Endometrium (tissue), 2 donors: Measurements from ENCODE around the gene TTBK1.

Experiments used
- FAIRE-seq: peaks from 2 replicates; lab custom pipeline; 2012; peaks lifted over from hg19 to GRCh38; lab: Jason Lieb, UNC
- donor health status: control.
- donor health status: control.

TTBK1 gene

GRCh38 chr6:43273707-43274106 lies 30.4 kb downstream of the TTBK1 start:
- FAIRE-seq, result no peak

GRCh38 chr6:43274127-43274915 lies 31.0 kb downstream of the TTBK1 start:
- no peak for FAIRE-seq

DNA sequence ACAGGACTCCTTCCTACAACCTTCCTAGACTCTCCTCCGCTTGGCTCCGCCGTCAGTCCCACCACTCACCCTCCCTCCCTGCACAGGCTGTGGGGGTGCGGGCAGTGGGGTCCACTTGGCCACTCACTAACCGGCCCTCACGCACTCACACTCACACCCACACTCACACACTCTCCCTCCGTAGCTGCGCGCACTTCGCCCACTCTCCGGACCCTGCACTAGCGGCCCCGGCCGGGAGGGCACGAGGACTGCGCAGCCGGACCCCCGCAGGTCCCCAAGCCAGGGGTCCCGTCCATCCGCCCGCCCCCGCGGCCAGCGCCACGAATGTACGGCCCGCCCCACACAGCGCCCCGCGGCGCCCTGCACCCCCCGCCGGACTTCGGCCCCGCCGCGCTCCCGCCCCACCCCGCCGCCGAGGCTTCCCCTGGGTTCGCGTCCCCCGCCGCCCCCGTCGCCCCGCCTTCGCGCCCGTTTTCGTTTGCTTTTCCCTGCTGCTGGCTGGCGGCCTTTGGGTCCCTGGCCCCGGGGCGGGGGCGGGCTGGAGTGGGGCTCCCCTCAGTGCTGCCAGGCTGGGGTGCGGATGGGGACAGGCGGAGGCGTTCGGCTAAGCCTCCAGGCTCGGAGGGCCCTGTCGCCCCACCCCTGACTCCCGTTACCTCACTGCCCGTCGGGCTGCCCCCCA lies 31.8 kb downstream of the TTBK1 start:
- FAIRE-seq, result no peak

DNA sequence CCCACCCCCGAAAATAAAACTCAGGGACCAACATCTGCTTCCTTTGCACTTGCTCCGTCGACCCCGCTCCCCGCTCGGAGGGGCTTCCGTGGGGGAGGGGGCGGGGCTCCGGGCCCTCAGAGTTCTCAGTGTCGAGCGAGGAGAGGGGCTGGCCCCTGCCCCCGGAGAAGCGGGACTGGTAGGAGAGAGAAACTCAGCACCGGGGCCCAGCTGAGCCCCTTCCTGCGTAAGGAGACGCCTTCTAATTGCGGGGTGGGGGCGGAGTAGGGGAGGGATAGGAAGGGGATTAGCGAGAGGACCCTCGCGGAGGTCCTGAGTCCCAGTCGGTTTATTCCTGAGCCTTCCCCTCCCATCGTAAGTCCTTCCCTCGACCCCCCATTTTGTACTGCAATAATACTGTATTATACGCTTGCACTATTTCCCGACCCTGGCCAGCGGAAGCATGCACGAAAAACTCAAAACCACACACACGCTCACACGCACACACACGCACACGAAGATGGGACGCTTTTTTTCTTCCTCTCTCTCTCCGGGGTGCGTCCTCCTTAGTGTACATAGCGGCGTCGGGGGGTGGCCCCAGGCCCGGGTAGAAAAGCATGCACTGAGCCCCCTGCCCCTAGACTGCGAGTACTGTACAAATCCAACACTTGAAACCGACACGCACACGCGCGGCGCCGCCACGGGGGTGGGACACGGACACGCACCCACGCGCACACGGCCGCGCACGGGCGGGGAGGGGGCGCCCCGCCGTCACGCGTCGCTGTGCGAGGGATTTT lies 32.7 kb downstream of the TTBK1 start:
- no peak for FAIRE-seq

DNA sequence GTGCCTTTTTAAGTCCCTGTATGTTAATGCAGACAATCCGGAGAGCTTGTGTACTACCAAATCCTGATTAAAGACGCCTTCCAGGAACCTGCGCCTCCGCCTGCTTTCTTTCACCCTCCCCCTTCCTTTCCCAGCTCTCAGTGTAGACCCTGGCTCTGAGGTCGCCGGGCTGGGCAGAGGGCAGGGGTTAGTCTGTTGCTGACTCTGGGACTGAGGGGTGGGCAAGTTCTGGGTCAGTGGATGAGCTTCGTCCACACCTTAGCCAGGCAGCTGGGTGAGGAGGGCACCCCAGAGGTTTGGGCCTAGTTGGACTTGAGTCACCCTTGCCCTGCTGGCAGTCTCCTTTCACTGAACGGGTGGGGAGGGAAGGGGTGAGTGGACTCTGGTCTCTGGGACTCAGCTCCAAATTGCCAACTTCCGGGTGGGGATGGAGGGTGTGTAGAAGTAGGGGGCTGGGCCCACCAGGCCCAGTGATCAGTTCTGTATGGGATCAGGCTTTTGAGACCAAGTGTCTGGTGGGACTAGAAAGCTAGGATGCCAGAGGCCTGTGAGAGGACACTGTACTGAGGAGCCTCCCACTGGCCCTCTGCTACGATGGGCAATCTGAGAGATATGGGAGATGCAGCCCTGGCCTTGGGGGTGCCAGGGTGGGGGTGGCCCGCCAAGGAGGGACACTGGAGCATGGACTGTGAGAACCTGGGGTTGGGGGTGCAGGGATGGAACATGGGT lies 33.5 kb downstream of the TTBK1 start:
- no peak for FAIRE-seq

GRCh38 chr6:43277306-43277642 lies 34.0 kb downstream of the TTBK1 start:
- FAIRE-seq, result no peak

DNA sequence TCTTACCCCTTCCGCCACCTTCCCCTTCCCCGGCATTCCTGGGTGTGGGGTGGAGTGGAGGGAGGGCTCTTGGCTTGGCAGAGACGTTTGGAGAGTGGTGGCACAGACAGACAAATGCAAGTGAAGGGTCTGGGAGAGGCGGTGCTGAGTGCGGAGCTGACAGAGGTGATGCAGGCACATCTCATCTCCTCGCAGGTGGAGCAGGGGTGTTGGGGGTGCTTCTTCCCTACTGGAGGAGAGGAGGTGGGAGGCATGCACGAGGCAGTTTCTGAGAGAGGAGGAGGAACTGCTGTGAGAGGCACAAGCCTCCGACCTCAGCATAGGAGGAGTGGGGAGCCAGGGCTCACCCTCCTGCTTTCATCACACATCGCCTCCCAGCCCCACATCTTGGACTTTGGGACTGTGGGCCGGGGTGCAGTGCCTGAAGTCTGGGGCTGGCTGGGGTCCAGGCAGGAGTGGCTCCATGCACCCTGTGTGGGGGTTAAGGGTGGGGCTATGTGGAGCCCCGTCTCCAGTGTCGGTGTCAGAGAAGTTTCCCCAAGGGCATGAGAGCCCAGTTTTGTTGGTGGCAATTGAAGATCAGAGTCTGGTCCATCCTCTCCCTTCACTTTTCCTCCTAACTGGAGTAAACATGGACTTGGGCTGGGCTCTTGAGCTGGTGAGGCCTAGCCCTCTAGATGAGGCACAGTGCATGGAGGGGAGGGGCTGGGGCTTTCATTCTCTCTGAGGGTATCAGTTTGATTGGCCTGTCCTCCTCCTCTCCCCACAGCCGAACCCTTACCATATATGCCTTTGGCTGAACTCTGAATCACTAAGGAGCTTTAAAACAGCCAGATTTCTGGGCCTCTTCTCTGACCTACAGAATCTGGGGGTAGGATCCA lies 34.6 kb downstream of the TTBK1 start:
- FAIRE-seq, result no peak

GRCh38 chr6:43278524-43279078 lies 35.3 kb downstream of the TTBK1 start:
- no peak for FAIRE-seq

GRCh38 chr6:43280234-43280633 lies 37.0 kb downstream of the TTBK1 start:
- no peak for FAIRE-seq

GRCh38 chr6:43282060-43282459 lies 38.8 kb downstream of the TTBK1 start:
- FAIRE-seq, result no peak

- no peak for FAIRE-seq
Measured at GRCh38 chr6:43282636-43283513, 39.6 kb downstream of the TTBK1 start.

DNA sequence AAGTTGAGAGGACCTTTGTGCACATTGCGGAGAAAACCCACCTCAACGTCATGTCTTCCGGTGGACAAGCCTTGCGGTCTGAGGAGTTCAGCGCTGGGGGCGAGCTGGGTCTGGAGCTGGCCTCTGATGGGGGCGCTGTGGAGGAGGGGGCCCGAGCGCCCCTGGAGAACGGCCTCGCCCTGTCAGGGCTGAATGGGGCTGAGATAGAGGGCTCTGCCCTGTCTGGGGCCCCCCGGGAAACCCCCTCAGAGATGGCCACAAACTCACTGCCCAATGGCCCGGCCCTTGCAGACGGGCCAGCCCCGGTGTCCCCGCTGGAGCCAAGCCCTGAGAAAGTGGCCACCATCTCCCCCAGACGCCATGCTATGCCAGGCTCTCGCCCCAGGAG lies 40.2 kb downstream of the TTBK1 start:
- no peak for FAIRE-seq

GRCh38 chr6:43283905-43284304 lies 40.6 kb downstream of the TTBK1 start:
- FAIRE-seq, result no peak

DNA sequence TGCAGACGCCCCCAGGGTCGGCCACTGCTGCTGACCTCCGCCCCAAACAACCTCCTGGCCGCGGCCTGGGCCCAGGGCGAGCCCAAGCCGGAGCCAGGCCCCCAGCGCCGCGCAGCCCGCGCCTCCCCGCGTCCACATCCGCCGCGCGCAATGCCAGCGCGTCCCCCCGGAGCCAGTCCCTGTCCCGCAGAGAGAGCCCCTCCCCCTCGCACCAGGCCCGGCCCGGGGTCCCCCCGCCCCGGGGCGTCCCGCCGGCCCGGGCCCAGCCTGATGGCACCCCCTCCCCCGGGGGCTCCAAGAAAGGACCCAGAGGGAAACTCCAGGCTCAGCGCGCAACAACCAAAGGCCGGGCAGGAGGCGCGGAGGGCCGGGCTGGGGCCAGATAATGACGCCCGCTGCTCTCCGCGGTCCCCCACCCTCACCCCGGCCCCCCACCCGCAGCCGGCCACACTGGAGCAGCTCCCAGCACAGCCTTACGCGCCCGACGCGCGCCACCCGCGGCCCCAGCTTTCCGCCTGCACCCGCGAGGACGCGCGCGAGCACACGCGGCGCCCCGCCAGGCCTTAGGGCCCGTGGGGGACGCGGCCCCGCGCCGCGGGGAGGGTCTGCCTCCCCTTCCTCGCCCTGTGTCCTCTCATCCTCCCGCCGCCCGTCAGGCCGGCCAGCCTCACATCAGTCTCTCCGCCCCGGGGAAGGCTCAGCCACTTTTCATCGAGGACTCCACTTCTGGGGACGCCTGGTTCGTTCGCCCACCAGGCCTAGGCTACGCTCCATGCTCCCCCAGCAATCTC lies 41.9 kb downstream of the TTBK1 start:
- FAIRE-seq, result no peak

DNA sequence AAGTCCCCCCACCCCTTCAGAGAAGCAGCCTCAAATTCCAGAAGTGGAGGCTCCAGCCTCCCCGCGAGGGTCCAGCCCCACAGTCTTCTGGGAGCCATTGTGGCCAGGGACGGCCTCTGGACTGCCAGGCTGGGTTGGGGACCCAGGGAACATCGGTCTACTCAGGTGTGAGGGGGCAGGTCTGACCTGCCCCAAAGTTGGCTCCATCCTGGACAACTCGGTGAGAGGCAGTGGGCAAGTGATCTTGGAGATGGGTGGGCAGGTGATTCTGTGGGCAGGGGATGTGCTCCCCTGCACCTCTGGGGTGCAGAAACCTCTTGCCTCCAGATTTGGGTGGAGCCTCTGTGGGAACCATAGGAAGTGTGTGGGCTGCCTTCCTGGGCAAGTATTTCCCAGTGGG lies 42.6 kb downstream of the TTBK1 start:
- no peak for FAIRE-seq

- FAIRE-seq, result no peak
Measured at GRCh38 chr6:43286456-43286979, 43.2 kb downstream of the TTBK1 start.

GRCh38 chr6:43286980-43287716 lies 43.9 kb downstream of the TTBK1 start:
- no peak for FAIRE-seq
